Measurements from ENCODE around the gene COMMD2.

Gene COMMD2

DNA sequence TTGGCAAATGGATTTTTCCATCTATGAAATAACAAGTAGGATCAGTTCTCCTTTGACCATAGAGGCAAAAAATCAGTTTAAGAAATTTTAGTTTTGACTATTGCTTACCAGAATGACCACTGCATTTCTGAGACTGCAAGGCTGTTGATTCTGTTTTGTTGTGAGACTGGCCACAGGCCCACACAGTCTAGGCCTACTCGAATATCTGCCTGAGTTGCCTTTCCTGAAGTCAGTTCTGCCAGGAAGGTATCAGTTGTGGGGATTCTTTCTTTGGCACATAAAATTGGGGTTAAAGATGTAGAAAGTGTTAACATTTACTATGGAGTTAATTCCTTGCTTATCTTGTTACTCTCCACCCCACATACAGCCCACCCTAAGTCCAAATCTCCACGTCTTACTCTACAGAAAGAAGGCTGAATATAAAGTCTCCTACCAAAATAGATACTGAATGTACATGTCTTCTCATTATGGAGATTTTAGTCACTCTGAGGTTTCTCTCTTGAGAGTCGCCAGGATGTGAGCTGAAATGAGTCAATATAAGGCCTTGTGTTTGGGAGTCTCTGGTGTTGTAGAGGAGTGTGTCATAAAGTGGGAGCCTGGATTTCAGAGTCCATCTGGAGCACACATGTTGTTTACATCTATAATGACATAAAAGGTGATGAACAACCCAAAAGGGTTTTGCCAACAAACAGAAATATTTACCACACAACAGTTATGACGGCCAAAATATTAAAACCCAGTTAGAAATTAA lies 49.4 kb downstream of the COMMD2 start:
- H3K4me3 ChIP-seq (ENCODE audit: low read length) = no peak overlapping the region
- H3K9me2 ChIP-seq (replicated peaks; ENCODE audit: insufficient read depth, low read length) = no peaks in the 10 kb centered on the region
- TF ChIP-seq EZH2 (optimal IDR thresholded peaks at IDR 0.05; ENCODE audit: low read depth, low read length) = no peak
- no peak for TF ChIP-seq CTCF (IDR thresholded peaks at IDR 0.05; ENCODE audit: low read length)
- no peak for TF ChIP-seq EZH2phosphoT487 (IDR thresholded peaks at IDR 0.05; ENCODE audit: low read length)
- H3K9me3 ChIP-seq (replicated peaks; ENCODE audit: insufficient read depth, low read length) = no peaks in the 10 kb centered on the region
- no peaks in the 10 kb centered on the region; the same call in 1 of the 2 replicates for H3F3A ChIP-seq (ENCODE audit: insufficient read depth, low read length)
- DNase-seq = no peak
- H3K4me2 ChIP-seq (ENCODE audit: low read depth, low read length) = no peak overlapping the region
- no peaks in the 10 kb centered on the region for H3K27me3 ChIP-seq (replicated peaks; ENCODE audit: insufficient read depth, low read length)
- H3K79me2 ChIP-seq (ENCODE audit: low read length) = no peaks in the 10 kb centered on the region
- no peaks in the 10 kb centered on the region for H3K36me3 ChIP-seq (replicated peaks; ENCODE audit: insufficient read depth, low read length)
- no peaks in the 10 kb centered on the region for H4K20me1 ChIP-seq (ENCODE audit: insufficient read depth, low read length)
- H3K27ac ChIP-seq (ENCODE audit: low read length) = no peak overlapping the region
- no peak overlapping the region for H3K9ac ChIP-seq (ENCODE audit: low read length)
- no peak overlapping the region for H2AFZ ChIP-seq (ENCODE audit: low read length)
- no peaks in the 10 kb centered on the region for H3K4me1 ChIP-seq (ENCODE audit: low read length)

DNA sequence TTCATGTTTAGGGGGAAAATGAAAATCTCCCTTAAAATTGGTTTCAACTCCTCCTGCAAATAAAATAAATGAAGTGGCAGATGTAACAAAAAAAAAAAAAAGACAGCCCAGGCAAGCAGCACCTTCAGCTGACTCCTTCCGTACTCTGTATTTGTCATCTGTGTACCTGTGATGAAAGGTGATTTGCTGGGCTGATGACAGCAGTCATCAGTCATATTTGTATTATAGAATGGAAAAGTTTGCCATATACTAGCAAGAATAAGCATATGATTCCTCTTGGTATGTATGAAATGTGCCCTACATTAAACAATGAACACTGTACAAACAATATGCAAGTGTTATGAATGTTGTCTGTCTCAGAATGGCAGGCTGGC lies 50.3 kb downstream of the COMMD2 start:
- Histone ChIP-seq H3K4me2 (ENCODE audit: low read depth, low read length) (peak overlapping the region; percentile 35; the same call in 1 of the 2 replicates), H3K9me3 (replicated peaks; ENCODE audit: insufficient read depth, low read length) (no peaks in the 10 kb centered on the region), H3K4me1 (ENCODE audit: low read length) (no peaks in the 10 kb centered on the region), H3K79me2 (ENCODE audit: low read length) (no peaks in the 10 kb centered on the region), H3K27me3 (replicated peaks; ENCODE audit: insufficient read depth, low read length) (no peaks in the 10 kb centered on the region), H3K27ac (ENCODE audit: low read length) (no peak overlapping the region), H3K4me3 (ENCODE audit: low read length) (no peak overlapping the region), H3K36me3 (replicated peaks; ENCODE audit: insufficient read depth, low read length) (no peaks in the 10 kb centered on the region), H2AFZ (ENCODE audit: low read length) (0 out of 2 replicates have a peak overlapping the region, but pooled peaks have one; percentile 36), H4K20me1 (ENCODE audit: insufficient read depth, low read length) (no peaks in the 10 kb centered on the region), H3K9me2 (replicated peaks; ENCODE audit: insufficient read depth, low read length) (no peaks in the 10 kb centered on the region), H3F3A (ENCODE audit: insufficient read depth, low read length) (no peaks in the 10 kb centered on the region; the same call in 1 of the 2 replicates), H3K9ac (ENCODE audit: low read length) (no peak overlapping the region)
- no peak for DNase-seq
- no peak for TF ChIP-seq EZH2 (optimal IDR thresholded peaks at IDR 0.05; ENCODE audit: low read depth, low read length)
- TF ChIP-seq CTCF (IDR thresholded peaks at IDR 0.05; ENCODE audit: low read length) = no peak
- no peak for TF ChIP-seq EZH2phosphoT487 (IDR thresholded peaks at IDR 0.05; ENCODE audit: low read length)

- no peaks in the 10 kb centered on the region; the same call in 1 of the 2 replicates for H3F3A ChIP-seq (ENCODE audit: insufficient read depth, low read length)
- H2AFZ ChIP-seq (ENCODE audit: low read length) = peak overlapping the region; percentile 67
- no peaks in the 10 kb centered on the region for H3K79me2 ChIP-seq (ENCODE audit: low read length)
- no peaks in the 10 kb centered on the region for H3K9me3 ChIP-seq (replicated peaks; ENCODE audit: insufficient read depth, low read length)
- H3K9ac ChIP-seq (ENCODE audit: low read length) = no peak overlapping the region
- H3K4me1 ChIP-seq (ENCODE audit: low read length) = no peaks in the 10 kb centered on the region
- H3K27me3 ChIP-seq (replicated peaks; ENCODE audit: insufficient read depth, low read length) = no peaks in the 10 kb centered on the region
- no peak for DNase-seq
- no peak for TF ChIP-seq CTCF (IDR thresholded peaks at IDR 0.05; ENCODE audit: low read length)
- TF ChIP-seq EZH2phosphoT487 (IDR thresholded peaks at IDR 0.05; ENCODE audit: low read length) = no peak
- TF ChIP-seq EZH2 (optimal IDR thresholded peaks at IDR 0.05; ENCODE audit: low read depth, low read length) = no peak
- no peaks in the 10 kb centered on the region for H3K36me3 ChIP-seq (replicated peaks; ENCODE audit: insufficient read depth, low read length)
- no peaks in the 10 kb centered on the region for H4K20me1 ChIP-seq (ENCODE audit: insufficient read depth, low read length)
- H3K27ac ChIP-seq (ENCODE audit: low read length) = no peak overlapping the region
- H3K4me2 ChIP-seq (ENCODE audit: low read depth, low read length) = peak overlapping the region; percentile 58
- H3K9me2 ChIP-seq (replicated peaks; ENCODE audit: insufficient read depth, low read length) = no peaks in the 10 kb centered on the region
- peak overlapping the region; percentile 40; the same call in 1 of the 2 replicates for H3K4me3 ChIP-seq (ENCODE audit: low read length)
Measured at GRCh38 chr3:149701206-149701976, 50.9 kb downstream of the COMMD2 start.

All from MM.1S (cell line).